WI38 (cell line): ENCODE measurements around the gene PPP1CB.
"Not testable (repeated sequence)": the region's sequence is repeated elsewhere in the genome, so short reads cannot be mapped to it uniquely, and the experiment has no call there.

ENCODE experiments used
- H3K4me3 ChIP-seq: 2 replicates; pipeline ENCODE4 v1.5.1; 2011; ENCODE audit warnings: low read depth, mild to moderate bottlenecking, control low read depth, low read length
- TF ChIP-seq, protein P1 (sequence below): IDR thresholded peaks from 2 replicates; pipeline ENCODE4 v1.5.1; 2012; ENCODE audit warnings: low read depth, mild to moderate bottlenecking, control low read depth, low read length

Gene PPP1CB

DNA sequence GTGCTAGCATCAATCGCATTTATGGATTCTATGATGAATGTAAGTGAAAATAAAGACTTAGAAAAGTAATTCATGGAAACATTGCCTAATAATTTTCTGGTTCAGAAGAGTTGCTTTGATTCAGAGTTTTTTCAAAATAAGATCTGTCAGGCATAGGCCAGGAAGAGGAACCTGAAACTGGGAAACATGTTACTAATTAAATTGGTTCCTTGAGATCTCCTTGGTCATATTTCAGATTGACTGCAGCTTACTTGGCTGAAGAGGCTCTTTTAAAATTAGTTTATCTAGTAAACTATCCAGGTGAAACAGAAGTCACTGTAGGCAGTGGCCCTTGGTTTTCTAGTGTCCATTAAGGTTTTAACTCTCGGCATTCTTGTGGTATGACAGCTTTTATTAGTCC, 27.4 kb downstream of the PPP1CB start:
- H3K4me3 ChIP-seq: no peak overlapping the region
- TF ChIP-seq, protein P1, sequence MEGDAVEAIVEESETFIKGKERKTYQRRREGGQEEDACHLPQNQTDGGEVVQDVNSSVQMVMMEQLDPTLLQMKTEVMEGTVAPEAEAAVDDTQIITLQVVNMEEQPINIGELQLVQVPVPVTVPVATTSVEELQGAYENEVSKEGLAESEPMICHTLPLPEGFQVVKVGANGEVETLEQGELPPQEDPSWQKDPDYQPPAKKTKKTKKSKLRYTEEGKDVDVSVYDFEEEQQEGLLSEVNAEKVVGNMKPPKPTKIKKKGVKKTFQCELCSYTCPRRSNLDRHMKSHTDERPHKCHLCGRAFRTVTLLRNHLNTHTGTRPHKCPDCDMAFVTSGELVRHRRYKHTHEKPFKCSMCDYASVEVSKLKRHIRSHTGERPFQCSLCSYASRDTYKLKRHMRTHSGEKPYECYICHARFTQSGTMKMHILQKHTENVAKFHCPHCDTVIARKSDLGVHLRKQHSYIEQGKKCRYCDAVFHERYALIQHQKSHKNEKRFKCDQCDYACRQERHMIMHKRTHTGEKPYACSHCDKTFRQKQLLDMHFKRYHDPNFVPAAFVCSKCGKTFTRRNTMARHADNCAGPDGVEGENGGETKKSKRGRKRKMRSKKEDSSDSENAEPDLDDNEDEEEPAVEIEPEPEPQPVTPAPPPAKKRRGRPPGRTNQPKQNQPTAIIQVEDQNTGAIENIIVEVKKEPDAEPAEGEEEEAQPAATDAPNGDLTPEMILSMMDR: no peak

DNA sequence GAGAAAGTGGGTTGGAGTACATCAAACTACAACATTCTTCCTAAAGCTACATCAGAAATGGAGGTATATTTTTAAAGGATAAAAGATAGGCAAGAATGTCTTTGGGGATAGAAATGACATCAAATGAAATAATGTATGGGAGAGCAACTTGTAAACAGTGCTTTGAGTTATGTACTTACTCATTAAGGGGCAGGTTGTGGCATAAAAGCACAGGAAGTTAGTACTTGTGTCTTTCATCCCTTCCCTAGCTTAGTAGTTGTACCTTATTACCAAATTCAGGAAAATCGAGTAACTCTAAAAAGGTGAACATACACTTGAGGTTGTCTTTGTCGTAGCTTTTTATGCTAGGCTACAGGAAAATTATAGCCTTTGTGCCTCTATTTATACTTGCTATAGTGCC, 28.9 kb downstream of the PPP1CB start:
- H3K4me3 ChIP-seq: no peak overlapping the region
- TF ChIP-seq, protein P1: no peak

DNA sequence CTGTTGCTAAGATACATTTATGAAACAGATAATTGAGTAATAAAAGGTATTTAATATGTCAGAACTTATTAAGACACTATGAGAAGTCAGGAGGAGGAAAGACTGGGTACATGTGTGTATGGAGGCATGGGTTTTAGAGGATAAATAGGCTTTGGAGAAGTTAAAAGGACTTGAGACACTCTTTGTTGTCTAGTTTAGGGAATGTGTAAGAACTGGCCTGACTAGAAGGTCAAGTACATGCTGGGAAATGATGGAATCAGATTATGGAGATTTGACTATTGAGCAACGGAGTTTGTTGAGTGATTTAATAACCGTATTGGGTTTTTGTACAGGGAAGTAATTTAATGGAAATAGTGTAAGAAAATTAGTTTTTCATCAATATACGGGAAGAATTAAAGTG, 30.8 kb downstream of the PPP1CB start:
- TF ChIP-seq, protein P1: no peak

DNA sequence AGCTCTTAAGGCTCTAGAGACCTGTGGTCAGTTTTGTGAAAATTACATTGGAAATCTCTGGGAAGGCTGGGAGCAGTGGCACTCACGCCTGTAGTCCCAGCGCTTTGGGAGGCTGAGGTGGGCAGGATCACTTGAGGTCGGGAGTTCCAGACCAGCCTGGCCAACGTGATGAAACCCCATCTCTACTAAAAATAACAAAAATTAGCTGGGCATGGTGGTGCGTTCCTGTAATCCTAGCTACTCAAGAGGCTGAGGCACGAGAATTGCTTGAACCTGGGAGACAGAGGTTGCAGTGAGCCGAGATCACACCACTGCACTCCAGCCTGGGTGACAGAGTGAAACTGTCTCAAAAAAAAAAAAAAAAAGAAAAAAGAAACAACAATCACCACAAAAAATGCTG, 32.9 kb downstream of the PPP1CB start:
- not testable (repeated sequence) for H3K4me3 ChIP-seq

More for the DNA sequence above, 30.8 kb downstream of the PPP1CB start:
- H3K4me3 ChIP-seq: no peak overlapping the region

DNA sequence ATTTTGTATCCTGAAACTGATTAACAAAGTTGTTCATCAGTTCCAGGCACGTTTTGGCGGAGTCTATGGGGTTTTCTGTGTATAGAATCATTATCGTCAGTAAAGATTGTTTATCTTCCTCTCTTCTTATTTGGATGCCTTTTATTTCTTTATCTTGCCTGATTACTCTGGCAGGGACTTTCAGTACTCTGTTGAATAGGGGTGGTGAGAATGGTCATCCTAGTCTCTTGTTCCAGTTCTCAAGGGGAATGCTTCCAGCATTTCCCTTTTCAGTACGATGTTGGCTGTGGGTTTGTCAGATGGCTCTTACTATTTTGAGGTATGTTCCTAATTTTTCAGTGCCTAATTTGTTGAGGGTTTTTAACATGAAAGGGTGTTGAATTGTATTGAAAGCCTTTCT, 45.0 kb downstream of the PPP1CB start:
- H3K4me3 ChIP-seq: no peak overlapping the region
- TF ChIP-seq, protein P1: no peak

DNA sequence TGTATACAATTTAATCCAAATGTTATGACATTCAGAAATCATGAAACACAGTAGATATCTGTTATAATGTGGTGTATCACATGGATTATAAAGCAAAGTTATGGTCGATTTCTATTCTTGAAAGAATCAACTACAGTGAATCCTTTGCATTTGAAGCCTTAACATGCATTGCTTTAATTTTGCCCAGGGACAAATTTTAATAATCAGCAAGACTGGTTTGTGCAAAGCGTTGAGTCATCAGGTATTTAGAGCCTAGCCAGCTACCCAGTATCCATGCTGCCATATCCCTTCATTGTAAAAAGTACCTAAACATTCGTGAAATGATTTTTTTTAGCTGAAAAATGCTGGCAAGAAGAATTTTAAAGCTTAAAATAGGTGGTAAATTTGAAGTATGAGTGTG, 50.1 kb downstream of the PPP1CB start:
- H3K4me3 ChIP-seq: no peak overlapping the region
- TF ChIP-seq, protein P1: no peak

DNA sequence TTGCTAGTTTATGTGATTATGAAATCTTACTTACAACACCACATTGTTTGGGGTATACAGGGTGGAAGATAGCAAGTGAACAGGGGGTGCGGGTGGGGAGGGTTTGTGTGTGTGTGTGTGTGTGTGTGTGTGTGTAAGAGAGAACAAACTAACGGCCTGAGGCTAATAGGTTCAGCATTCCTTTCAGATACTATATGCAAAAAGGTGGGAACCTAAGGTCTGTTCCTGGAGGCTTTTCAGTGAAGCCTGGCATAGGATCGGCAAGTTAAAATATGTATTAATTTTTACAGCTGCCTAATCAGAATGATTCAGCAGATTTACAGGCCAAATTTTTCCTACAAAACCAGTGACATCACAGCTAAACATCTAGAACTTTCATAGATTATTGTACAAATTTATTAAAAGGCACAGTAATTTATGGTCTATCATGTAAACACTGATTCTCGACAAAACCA, 51.4 kb downstream of the PPP1CB start:
- no peak overlapping the region for H3K4me3 ChIP-seq
- TF ChIP-seq, protein P1: no peak

DNA sequence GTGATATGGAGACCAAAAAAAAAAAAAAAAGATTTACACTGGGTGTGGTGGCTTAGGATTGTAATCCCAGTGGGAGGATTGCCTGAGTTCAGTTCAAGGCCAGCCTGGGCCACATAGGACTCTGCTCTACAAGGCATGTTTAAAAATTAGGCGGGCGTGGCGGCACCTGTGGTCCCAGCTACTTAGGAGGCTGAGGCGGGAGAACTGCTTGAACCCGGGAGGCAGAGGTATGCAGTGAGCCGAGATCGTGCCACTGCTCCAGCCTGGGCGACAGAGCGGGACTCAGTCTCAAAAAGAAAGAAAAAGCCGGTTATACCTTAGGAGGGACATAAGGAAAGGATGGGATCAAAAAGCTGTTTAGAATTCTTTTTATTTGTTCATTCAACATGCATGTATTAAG, 58.3 kb downstream of the PPP1CB start:
- H3K4me3 ChIP-seq: peak overlapping the region; percentile 48
- TF ChIP-seq, protein P1: no peak
